AG09309 (cell line): Measurements from ENCODE around the gene SMOC1.

ENCODE experiments used
- DNase-seq: peaks from one replicate; pipeline ENCODE4 v3.0.0-alpha.2; 2010; ENCODE audit warnings: low read depth
- H3K4me3 ChIP-seq: 2 replicates; pipeline ENCODE4 v1.5.1; 2011; ENCODE audit warnings: mild to moderate bottlenecking, low read depth, low read length, moderate library complexity; ENCODE audit not compliant: control insufficient read depth
- CTCF ChIP-seq: IDR thresholded peaks from 2 replicates; pipeline ENCODE4 v1.5.1; 2011; ENCODE audit warnings: mild to moderate bottlenecking, low read depth, low read length, inconsistent platforms; ENCODE audit not compliant: insufficient read depth, control insufficient read depth; ENCODE audit errors: missing control alignments

The SMOC1 gene

GRCh38 chr14:70032447-70032846 is 153.2 kb downstream of the SMOC1 start:
- TF ChIP-seq CTCF: no peak
- no peak for DNase-seq
- H3K4me3 ChIP-seq: no peak overlapping the region

- TF ChIP-seq CTCF: no peak
- no peak for DNase-seq
- no peak overlapping the region for H3K4me3 ChIP-seq
Measured at GRCh38 chr14:70033116-70033515, 153.9 kb downstream of the SMOC1 start.

- H3K4me3 ChIP-seq: no peak overlapping the region
- no peak for TF ChIP-seq CTCF
Measured at GRCh38 chr14:70033561-70033960, 154.3 kb downstream of the SMOC1 start.

GRCh38 chr14:70034257-70034656 is 155.0 kb downstream of the SMOC1 start:
- TF ChIP-seq CTCF: no peak
- no peak overlapping the region for H3K4me3 ChIP-seq
- no peak for DNase-seq

More at GRCh38 chr14:70033561-70033960, 154.3 kb downstream of the SMOC1 start:
- no peak for DNase-seq

- H3K4me3 ChIP-seq: no peak overlapping the region
- no peak for TF ChIP-seq CTCF
- DNase-seq: no peak
Measured at GRCh38 chr14:70036665-70037064, 157.4 kb downstream of the SMOC1 start.

- no peak for TF ChIP-seq CTCF
- no peak for DNase-seq
Measured at GRCh38 chr14:70043001-70043400, 163.8 kb downstream of the SMOC1 start.

GRCh38 chr14:70045310-70045709 is 166.1 kb downstream of the SMOC1 start:
- no peak overlapping the region for H3K4me3 ChIP-seq
- no peak for DNase-seq
- no peak for TF ChIP-seq CTCF

More at GRCh38 chr14:70043001-70043400, 163.8 kb downstream of the SMOC1 start:
- no peak overlapping the region for H3K4me3 ChIP-seq
